ENCODE results near the gene RAB40B.
A peak's percentile ranks its signal among the peaks of the same experiment; 100 is the strongest.

The RAB40B gene

GRCh38 chr17:82611140-82612058 lies 87.1 kb downstream of the RAB40B start:
- H3K27ac ChIP-seq: peak overlapping the region; percentile 11
- TF ChIP-seq CTCF (conservative IDR thresholded peaks at IDR 0.05; ENCODE audit: low read depth): no peak
- ChIA-PET POLR2A (ENCODE audit: low non-redundant PET) (no interaction called here), CTCF (no interaction called here)
- no peak for DNase-seq (ENCODE audit: low spot score)

- ChIA-PET CTCF (interaction anchor here (0.5 kb wide), 1 partner anchor 10 kb away, joined by 5 read pairs; no protein-coding TSS in a partner anchor), POLR2A (ENCODE audit: low non-redundant PET) (no interaction called here)
- no peak for TF ChIP-seq CTCF (conservative IDR thresholded peaks at IDR 0.05; ENCODE audit: low read depth)
- H3K27ac ChIP-seq: no peak overlapping the region
- no peak for DNase-seq (ENCODE audit: low spot score)
Observed at GRCh38 chr17:82609655-82610054, 88.8 kb downstream of the RAB40B start.

GRCh38 chr17:82608816-82609215 lies 89.7 kb downstream of the RAB40B start:
- POLR2A ChIA-PET (ENCODE audit: low non-redundant PET): no interaction called here

GRCh38 chr17:82605939-82606600 lies 92.4 kb downstream of the RAB40B start:
- no peak for TF ChIP-seq CTCF (conservative IDR thresholded peaks at IDR 0.05; ENCODE audit: low read depth)
- H3K27ac ChIP-seq: peak overlapping the region; percentile 70
- ChIA-PET CTCF (interaction anchor here (0.6 to 0.7 kb wide), 2 partner anchors 252 to 305 kb away, joined by 3 read pairs; no protein-coding TSS in a partner anchor), POLR2A (ENCODE audit: low non-redundant PET) (no interaction called here)
- no peak for DNase-seq (ENCODE audit: low spot score)

More at GRCh38 chr17:82608816-82609215, 89.7 kb downstream of the RAB40B start:
- DNase-seq (ENCODE audit: low spot score): no peak
- no peak for TF ChIP-seq CTCF (conservative IDR thresholded peaks at IDR 0.05; ENCODE audit: low read depth)
- peak overlapping the region; percentile 13; the same call in 1 of the 2 replicates for H3K27ac ChIP-seq
- CTCF ChIA-PET: no interaction called here
